Brain microvascular endothelial cell (primary cell): ENCODE measurements around the gene VSTM4.

Experiments
- DNase-seq: peaks from one replicate; pipeline ENCODE4 v3.0.0-alpha.2; 2020
- H3K27ac ChIP-seq: fragments of 250-450 bp; sonication (Bioruptor Pico); 2 replicates; pipeline ENCODE4 v1.5.1; 2020; ENCODE audit warnings: mild to moderate bottlenecking, moderate library complexity
- H3K27me3 ChIP-seq: fragments of 250-450 bp; sonication (Bioruptor Pico); replicated peaks from 2 replicates; pipeline ENCODE4 v1.5.1; 2020; ENCODE audit warnings: mild to moderate bottlenecking
- H3K36me3 ChIP-seq: fragments of 250-450 bp; sonication (Bioruptor Pico); replicated peaks from 2 replicates; pipeline ENCODE4 v1.5.1; 2020; ENCODE audit warnings: mild to moderate bottlenecking
- H3K4me3 ChIP-seq: 2 replicates; pipeline ENCODE4 v1.5.1; 2011; ENCODE audit warnings: low read depth, mild to moderate bottlenecking, control low read depth, low read length, moderate library complexity
- in situ Hi-C: cut with HindIII; loops from 2 replicates; pipeline ENCODE4 v1.10.0; 2017; ENCODE audit warnings: low sequenced_read_pairs, low pct_ligation_motif_present
- TF ChIP-seq, protein P1 (sequence below): IDR thresholded peaks from 2 replicates; pipeline ENCODE4 v1.5.1; 2011; ENCODE audit warnings: low read depth, mild to moderate bottlenecking, moderate library complexity, low read length, control low read depth, inconsistent platforms; ENCODE audit errors: missing control alignments

The VSTM4 gene

DNA sequence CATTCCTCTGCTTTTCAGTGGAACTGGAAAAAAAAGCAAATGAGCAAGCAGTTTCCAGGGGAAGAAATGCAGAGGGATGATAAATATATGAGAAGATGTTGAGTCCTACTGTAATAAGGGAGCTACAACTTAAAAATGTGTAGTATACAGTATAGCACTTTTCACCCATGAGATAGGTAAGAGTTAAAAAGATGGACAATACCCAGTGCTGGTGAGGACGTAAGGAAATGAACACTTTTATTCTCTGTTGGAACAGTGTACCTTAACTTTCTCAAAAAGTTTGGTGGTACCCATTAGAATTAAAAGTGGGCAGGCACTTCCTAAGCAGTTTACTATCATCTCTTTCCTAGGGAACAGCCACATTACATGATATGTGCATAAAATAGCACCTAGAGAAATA lies 21.2 kb upstream of the VSTM4 start:
- in situ Hi-C loops, result no loop called here

DNA sequence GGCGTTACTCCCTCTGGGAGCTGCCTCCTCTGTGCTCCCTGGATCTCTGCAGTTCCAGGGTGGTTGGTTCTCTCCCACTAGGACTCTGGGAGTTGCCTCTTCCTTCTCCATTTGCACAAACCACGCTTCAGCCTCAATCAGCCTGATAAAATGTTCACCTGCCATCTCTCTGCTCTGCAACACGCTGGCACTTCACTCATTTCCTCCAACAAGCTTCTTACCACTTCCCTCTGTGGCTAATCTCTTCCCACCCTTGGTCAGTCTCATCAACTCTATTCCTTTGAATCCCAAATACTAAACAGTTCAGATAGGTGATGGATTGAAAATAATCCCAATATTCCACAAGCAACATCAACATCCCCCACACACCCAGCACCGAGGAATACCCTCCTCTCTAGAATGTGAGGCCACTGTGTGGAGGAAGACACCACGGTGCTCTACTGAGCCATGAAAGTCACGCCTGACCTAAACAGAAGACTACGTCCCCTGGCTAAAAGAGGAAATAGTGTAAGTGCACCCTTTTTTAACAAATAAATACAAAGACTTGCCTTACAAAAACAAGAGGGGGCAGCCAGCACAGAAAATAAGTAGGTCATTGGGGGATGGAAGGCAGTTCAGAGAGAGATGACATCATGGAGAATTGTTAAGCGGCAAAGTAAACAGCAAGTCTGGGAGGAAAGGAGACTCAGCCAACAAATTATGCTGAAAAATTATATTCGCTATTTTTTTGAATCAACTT lies 20.4 kb upstream of the VSTM4 start:
- Histone ChIP-seq H3K4me3 (no peak overlapping the region), H3K36me3 (no peaks in the 10 kb centered on the region), H3K27ac (no peak overlapping the region), H3K27me3 (no peaks in the 10 kb centered on the region)
- in situ Hi-C loops, result no loop called here
- DNase-seq, result peak; percentile 56
- TF ChIP-seq, protein P1, sequence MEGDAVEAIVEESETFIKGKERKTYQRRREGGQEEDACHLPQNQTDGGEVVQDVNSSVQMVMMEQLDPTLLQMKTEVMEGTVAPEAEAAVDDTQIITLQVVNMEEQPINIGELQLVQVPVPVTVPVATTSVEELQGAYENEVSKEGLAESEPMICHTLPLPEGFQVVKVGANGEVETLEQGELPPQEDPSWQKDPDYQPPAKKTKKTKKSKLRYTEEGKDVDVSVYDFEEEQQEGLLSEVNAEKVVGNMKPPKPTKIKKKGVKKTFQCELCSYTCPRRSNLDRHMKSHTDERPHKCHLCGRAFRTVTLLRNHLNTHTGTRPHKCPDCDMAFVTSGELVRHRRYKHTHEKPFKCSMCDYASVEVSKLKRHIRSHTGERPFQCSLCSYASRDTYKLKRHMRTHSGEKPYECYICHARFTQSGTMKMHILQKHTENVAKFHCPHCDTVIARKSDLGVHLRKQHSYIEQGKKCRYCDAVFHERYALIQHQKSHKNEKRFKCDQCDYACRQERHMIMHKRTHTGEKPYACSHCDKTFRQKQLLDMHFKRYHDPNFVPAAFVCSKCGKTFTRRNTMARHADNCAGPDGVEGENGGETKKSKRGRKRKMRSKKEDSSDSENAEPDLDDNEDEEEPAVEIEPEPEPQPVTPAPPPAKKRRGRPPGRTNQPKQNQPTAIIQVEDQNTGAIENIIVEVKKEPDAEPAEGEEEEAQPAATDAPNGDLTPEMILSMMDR, result no peak

More for the DNA sequence above, 21.2 kb upstream of the VSTM4 start:
- TF ChIP-seq, protein P1, result no peak
- H3K27ac ChIP-seq, result no peak overlapping the region
- DNase-seq, result no peak
- no peaks in the 10 kb centered on the region for H3K27me3 ChIP-seq
- no peaks in the 10 kb centered on the region for H3K36me3 ChIP-seq
- H3K4me3 ChIP-seq, result no peak overlapping the region

DNA sequence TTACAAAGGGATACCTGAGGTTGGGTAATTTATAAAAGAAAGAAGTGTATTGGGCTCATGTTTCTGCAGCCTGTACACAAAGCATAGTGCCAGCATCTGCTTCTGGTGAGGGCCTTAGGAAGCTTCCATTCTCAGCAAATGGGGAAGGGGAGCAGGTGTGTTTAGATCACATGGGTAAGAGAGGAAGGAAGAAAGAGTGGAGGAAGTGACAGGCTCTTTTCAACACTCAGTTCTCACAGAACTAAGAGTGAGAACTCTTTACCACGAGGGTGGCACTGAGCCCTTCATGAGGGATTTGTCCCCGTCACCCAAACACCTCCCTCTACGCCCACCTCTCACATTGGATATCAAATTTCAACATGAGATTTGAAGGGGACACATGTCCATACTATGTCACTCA lies 19.0 kb upstream of the VSTM4 start:
- DNase-seq, result no peak
- H3K4me3 ChIP-seq, result no peak overlapping the region
- H3K36me3 ChIP-seq, result no peaks in the 10 kb centered on the region
- no peaks in the 10 kb centered on the region for H3K27me3 ChIP-seq
- TF ChIP-seq, protein P1, result no peak
- no peak overlapping the region for H3K27ac ChIP-seq
- in situ Hi-C loops, result no loop called here

DNA sequence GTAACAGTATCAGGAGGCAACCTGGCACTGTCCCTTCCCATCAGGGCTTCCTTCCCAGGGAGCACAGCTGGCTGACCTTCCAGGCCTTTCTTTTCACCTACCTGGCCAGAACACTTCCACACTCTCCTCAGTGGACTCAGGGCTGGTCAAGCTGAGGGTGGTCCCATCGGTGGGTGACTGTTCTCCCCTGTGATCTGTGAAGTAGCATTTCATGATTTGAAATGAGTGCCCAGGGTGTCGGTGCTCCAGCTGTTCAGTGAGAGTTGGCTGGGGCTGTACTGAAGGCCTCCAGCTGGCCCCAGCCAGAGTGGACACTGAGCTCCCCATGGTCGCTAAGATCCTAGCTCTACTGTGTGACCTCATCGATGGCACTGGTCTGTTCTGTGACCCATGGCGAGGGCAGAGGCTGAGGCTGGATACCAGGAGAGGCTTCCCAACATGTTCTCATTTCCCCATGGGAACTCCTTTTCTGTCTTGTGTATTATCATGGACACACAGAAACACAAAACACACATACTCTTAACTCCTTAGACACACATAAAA lies 18.5 kb upstream of the VSTM4 start, which contains the start of gene FAM170B:
TSS of gene FAM170B (minus strand) at position 316 of the 543 bp plus-strand sequence. CDS start at position 213, 103 bp downstream.
- Histone ChIP-seq H3K4me3 (no peak within 1 kb of the TSS), H3K27ac (no peak within 1 kb of the TSS), H3K36me3 (no peaks in the 10 kb centered on the region), H3K27me3 (no peaks in the 10 kb centered on the region)
- no peak for DNase-seq
- TF ChIP-seq, protein P1, result no peak
- in situ Hi-C loops, result no loop called here

DNA sequence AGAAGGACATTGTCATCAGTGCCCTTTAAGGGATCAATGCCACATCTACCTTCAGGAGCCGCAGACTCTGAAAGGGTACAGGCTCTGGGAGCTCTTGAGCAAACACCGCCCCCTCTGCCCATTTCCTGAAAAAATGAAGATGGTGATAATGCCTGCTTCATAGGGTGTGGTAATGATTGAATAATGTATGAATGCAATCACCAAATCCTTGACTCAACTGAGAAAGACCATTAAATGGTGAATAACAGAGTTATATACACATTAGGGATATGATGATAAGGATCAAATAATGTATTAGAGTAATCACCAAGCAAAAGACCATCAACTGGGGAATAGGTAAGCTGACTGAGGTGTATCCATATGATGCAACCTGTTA lies 17.0 kb upstream of the VSTM4 start:
- in situ Hi-C loops, result no loop called here
- Histone ChIP-seq H3K4me3 (no peak overlapping the region), H3K36me3 (no peaks in the 10 kb centered on the region), H3K27ac (no peak overlapping the region), H3K27me3 (no peaks in the 10 kb centered on the region)
- DNase-seq, result no peak
- TF ChIP-seq, protein P1, result no peak
